HepG2 (cell line): ENCODE results near the gene FILIP1. TPM values are rescaled to one million over a fixed set of nuclear protein-coding genes. Genes with fewer than 3 reads are reported as not detected.

Source experiments
- ATAC-seq: fragments of 200-7000 bp; cut with Tn5 transposase; 3 replicates; pipeline ENCODE4 v1.9.1; 2020; ENCODE audit warnings: mild to moderate bottlenecking, moderate library complexity
- BruUV-seq: library from RNA; stranded (reverse); fragments of 400-500 nt; replicated peaks from 2 replicates; lab custom pipeline; 2021; lab: Mats Ljungman, UMichigan
- CTCF ChIA-PET: fragments of 300-600 bp; formaldehyde crosslinking; extraction: SDS; loops from one replicate; lab custom pipeline; 2021; ENCODE audit warnings: low total read pairs, inconsistent platforms, low intra/inter-chr PET ratio; lab: Yijun Ruan, JAX
- POLR2A ChIA-PET: fragments of 350-600 bp; sonication (Branson Sonifier 250); formaldehyde crosslinking; loops from one replicate; lab custom pipeline; 2020; ENCODE audit warnings: antibody characterized with exemption, inconsistent platforms; lab: Yijun Ruan, JAX
- DNase-seq: peaks from one replicate; pipeline ENCODE4 v3.0.0-alpha.2; 2015; ENCODE audit warnings: low spot score
- FAIRE-seq: peaks from 3 replicates; lab custom pipeline; 2011; peaks lifted over from hg19 to GRCh38; lab: Jason Lieb, UNC
- H2AFZ ChIP-seq: one replicate; pipeline ENCODE4 v1.6.1; 2011; ENCODE audit warnings: low read length, inconsistent platforms
- H3K27ac ChIP-seq: fragments of 300-600 bp; 3 replicates; pipeline ENCODE4 v1.8.0; 2011; ENCODE audit warnings: mixed run types, mild to moderate bottlenecking, mixed read lengths, low read length, inconsistent platforms; ENCODE audit not compliant: insufficient read depth; ENCODE audit errors: extremely low read length
- H3K27me3 ChIP-seq, 2 experiments: fragments of 200-600 bp in 1 of 2; 2 replicates in 1 of 2; 3 replicates in 1 of 2; pipeline versions ENCODE4 v1.6.0 to v1.8.0; 2011; ENCODE audit warnings: low read length in 2 of 2, mild to moderate bottlenecking in 2 of 2, moderate library complexity in 2 of 2, inconsistent platforms in 1 of 2; ENCODE audit not compliant: insufficient read depth in 2 of 2, control insufficient read depth in 1 of 2
- H3K36me3 ChIP-seq, 2 experiments: fragments of 200-600 bp in 1 of 2; replicated peaks in 1 of 2; 2 replicates in 1 of 2; 3 replicates in 1 of 2; pipeline versions ENCODE4 v1.5.1 to v1.8.0; 2011; ENCODE audit warnings: low read length in 2 of 2, inconsistent platforms in 1 of 2; ENCODE audit not compliant: insufficient read depth in 2 of 2, control insufficient read depth in 1 of 2
- H3K4me1 ChIP-seq: 2 replicates; pipeline ENCODE4 v1.5.1; 2012; ENCODE audit warnings: low read length, inconsistent platforms; ENCODE audit not compliant: insufficient read depth
- H3K4me2 ChIP-seq: 2 replicates; pipeline ENCODE4 v1.6.0; 2011; ENCODE audit warnings: low read depth, low read length, inconsistent platforms
- H3K4me3 ChIP-seq, 3 experiments: fragments of 200-600 bp in 1 of 3; sonication (generic), shearing (Covaris generic) in 1 of 3; replicated peaks in 1 of 3; 2 replicates each; pipeline ENCODE4 v1.5.1; 2011 to 2016; ENCODE audit warnings: low read length in 3 of 3, inconsistent platforms in 2 of 3, low read depth in 2 of 3, mild to moderate bottlenecking in 2 of 3, control low read depth in 1 of 3, mixed read lengths in 1 of 3; ENCODE audit not compliant: insufficient read depth in 1 of 3
- H3K79me2 ChIP-seq: one replicate; pipeline ENCODE4 v1.6.1; 2011; ENCODE audit warnings: low read length, inconsistent platforms; ENCODE audit not compliant: insufficient read depth
- H3K9ac ChIP-seq: 2 replicates; pipeline ENCODE4 v1.6.0; 2011; ENCODE audit warnings: mild to moderate bottlenecking, low read depth, low read length, inconsistent platforms; ENCODE audit not compliant: insufficient read depth
- H3K9me3 ChIP-seq: 2 replicates; pipeline ENCODE4 v1.5.1; 2012; ENCODE audit warnings: mild to moderate bottlenecking, low read length
- H4K20me1 ChIP-seq: 2 replicates; pipeline ENCODE4 v1.6.0; 2011; ENCODE audit warnings: inconsistent platforms, mild to moderate bottlenecking, low read length, moderate library complexity; ENCODE audit not compliant: insufficient read depth
- AHR ChIP-seq: IDR thresholded peaks from 2 replicates; pipeline ENCODE4 v1.6.1; 2018; ENCODE audit warnings: missing genetic modification reagents, missing compliant biosample characterization
- TP53 ChIP-seq: sonication (generic); formaldehyde crosslinking; conservative IDR thresholded peaks from 2 replicates; pipeline ENCODE4 v1.4.0; 2020; ENCODE audit warnings: missing genetic modification reagents
- ZNF326 ChIP-seq: sonication (generic); formaldehyde crosslinking; IDR thresholded peaks from 2 replicates; pipeline ENCODE4 v1.4.0; 2020; ENCODE audit warnings: missing genetic modification reagents, borderline replicate concordance
- WGBS: methylation state at CpG from one replicate; pipeline ENCODE4 v1.1.6; 2017; ENCODE audit warnings: low lambda C conversion rate; 5-methylcytosine and 5-hydroxymethylcytosine counted together
- in situ Hi-C: cut with HindIII; loops from 2 replicates; pipeline ENCODE4 v1.10.0; 2017; ENCODE audit warnings: low pct_unique_long_range_greater_than_20kb; ENCODE audit not compliant: extremely low pct_ligation_motif_present
- intact Hi-C: fragments of 100-400 bp; cut with micrococcal nuclease; formaldehyde crosslinking; loops from one replicate; pipeline ENCODE4 v1.10.0; 2022; ENCODE audit not compliant: unreplicated experiment
- polyA plus RNA-seq, 8 experiments: library from polyadenylated mRNA; depleted of rRNA in 3 of 8; stranded (reverse) in 7 of 8; unstranded in 1 of 8; fragments of >200 nt; fragmentation: Illumina TruSeq in 4 of 8; extraction: Trizol in 4 of 8; gene quantifications; 2 replicates each; pipeline versions ENCODE4 v1.2.1 to v1.2.3, GENCODE V29; 2011 to 2016; ENCODE audit warnings: low read depth in 4 of 8, missing spikeins in 1 of 8, mixed read lengths in 1 of 8; ENCODE audit not compliant: insufficient read depth in 1 of 8
- total RNA-seq, 5 experiments: library from RNA; depleted of rRNA; stranded (reverse); fragments of >200 nt; fragmentation: Illumina TruSeq; extraction: Trizol; gene quantifications; 2 replicates each; pipeline ENCODE4 v1.2.3, GENCODE V29; 2016; ENCODE audit warnings: low read depth in 1 of 5
- TF ChIP-seq, protein P1 (sequence below): sonication (generic); formaldehyde crosslinking; conservative IDR thresholded peaks from 2 replicates; pipeline ENCODE4 v1.8.0; 2022; ENCODE audit warnings: low read depth, missing genetic modification reagents
- TF ChIP-seq, protein P2 (sequence below): sonication (generic); formaldehyde crosslinking; IDR thresholded peaks from 2 replicates; pipeline ENCODE4 v1.8.1; 2023; ENCODE audit warnings: mild to moderate bottlenecking, missing genetic modification reagents

FILIP1 gene
- total and polyA plus RNA-seq, 2 of the 13 experiments (the other 11 are each of a cell fraction or from before 2014, with no cell fraction given), result not detected

- intact Hi-C loops (no loop called here), in situ Hi-C loops (no loop called here)
- BruUV-seq, result no TSS peak
- Histone ChIP-seq H3K9ac (no peak overlapping the region), H3K4me2 (no peak overlapping the region), H3K27me3 (no peaks in the 10 kb centered on the region), H3K27ac (peak overlapping the region; percentile 37), H2AFZ (no peak overlapping the region), H3K4me1 (peaks cover 22% of the 10 kb centered on the region), H3K9me3 (no peaks in the 10 kb centered on the region), H3K79me2 (peaks cover 72% of the 10 kb centered on the region), H3K4me3 (no peak overlapping the region), H3K36me3 (peaks cover 3 to 17% of the 10 kb centered on the region in 2 experiments; a peak in 3 of 5 replicates), H4K20me1 (0 out of 2 replicates have a peak, but pooled peaks cover 2% of the 10 kb centered on the region)
- CTCF ChIA-PET, result no interaction called here
- ATAC-seq (no peak), DNase-seq (no peak), FAIRE-seq (no peak)
- TF ChIP-seq TP53, result peak; percentile 98
- TF ChIP-seq, protein P1, sequence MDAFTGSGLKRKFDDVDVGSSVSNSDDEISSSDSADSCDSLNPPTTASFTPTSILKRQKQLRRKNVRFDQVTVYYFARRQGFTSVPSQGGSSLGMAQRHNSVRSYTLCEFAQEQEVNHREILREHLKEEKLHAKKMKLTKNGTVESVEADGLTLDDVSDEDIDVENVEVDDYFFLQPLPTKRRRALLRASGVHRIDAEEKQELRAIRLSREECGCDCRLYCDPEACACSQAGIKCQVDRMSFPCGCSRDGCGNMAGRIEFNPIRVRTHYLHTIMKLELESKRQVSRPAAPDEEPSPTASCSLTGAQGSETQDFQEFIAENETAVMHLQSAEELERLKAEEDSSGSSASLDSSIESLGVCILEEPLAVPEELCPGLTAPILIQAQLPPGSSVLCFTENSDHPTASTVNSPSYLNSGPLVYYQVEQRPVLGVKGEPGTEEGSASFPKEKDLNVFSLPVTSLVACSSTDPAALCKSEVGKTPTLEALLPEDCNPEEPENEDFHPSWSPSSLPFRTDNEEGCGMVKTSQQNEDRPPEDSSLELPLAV (CRISPR knock-in tag), result no peak
- WGBS, result 98% methylated on average over 5 of the region's 5 CpGs
- POLR2A ChIA-PET, result interaction anchor here (1.6 to 2.0 kb wide), 3 partner anchors 10 to 13 kb away, joined by 3 to 13 read pairs (median 5); partner anchors contain the start of gene TMEM30A
Measured at GRCh38 chr6:75272145-75272840, 221.3 kb downstream of the FILIP1 start.

GRCh38 chr6:75268988-75269354, 224.6 kb downstream of the FILIP1 start:
- TF ChIP-seq, protein P2, sequence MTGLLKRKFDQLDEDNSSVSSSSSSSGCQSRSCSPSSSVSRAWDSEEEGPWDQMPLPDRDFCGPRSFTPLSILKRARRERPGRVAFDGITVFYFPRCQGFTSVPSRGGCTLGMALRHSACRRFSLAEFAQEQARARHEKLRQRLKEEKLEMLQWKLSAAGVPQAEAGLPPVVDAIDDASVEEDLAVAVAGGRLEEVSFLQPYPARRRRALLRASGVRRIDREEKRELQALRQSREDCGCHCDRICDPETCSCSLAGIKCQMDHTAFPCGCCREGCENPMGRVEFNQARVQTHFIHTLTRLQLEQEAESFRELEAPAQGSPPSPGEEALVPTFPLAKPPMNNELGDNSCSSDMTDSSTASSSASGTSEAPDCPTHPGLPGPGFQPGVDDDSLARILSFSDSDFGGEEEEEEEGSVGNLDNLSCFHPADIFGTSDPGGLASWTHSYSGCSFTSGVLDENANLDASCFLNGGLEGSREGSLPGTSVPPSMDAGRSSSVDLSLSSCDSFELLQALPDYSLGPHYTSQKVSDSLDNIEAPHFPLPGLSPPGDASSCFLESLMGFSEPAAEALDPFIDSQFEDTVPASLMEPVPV (CRISPR knock-in tag), result no peak
- TF ChIP-seq ZNF326 (CRISPR knock-in tag) (no peak), AHR (CRISPR knock-in tag) (no peak)
- Histone ChIP-seq H3K4me1 (peaks cover 8% of the 10 kb centered on the region; the same call in 1 of the 2 replicates), H3K9ac (no peak overlapping the region), H3K4me3 (no peak overlapping the region), H3K4me2 (no peak overlapping the region), H3K27me3 (no peaks in the 10 kb centered on the region), H2AFZ (no peak overlapping the region), H3K79me2 (peaks cover 53% of the 10 kb centered on the region), H3K9me3 (no peaks in the 10 kb centered on the region), H4K20me1 (no peaks in the 10 kb centered on the region), H3K36me3 (peaks cover 3 to 23% of the 10 kb centered on the region in 2 experiments; a peak in 4 of 5 replicates), H3K27ac (no peak overlapping the region)
- ATAC-seq (no peak), FAIRE-seq (no peak), DNase-seq (no peak)
- intact Hi-C loops, result loop anchor here (5.0 kb wide), 1 partner anchor 98 kb away; no protein-coding TSS in a partner anchor
- ChIA-PET POLR2A (interaction anchor here (1.3 to 1.6 kb wide), 2 partner anchors 16 to 25 kb away, joined by 4 to 8 read pairs; partner anchors contain the start of genes COX7A2 and TMEM30A), CTCF (interaction anchor here (1.0 kb wide), 1 partner anchor 257 kb away, joined by 3 read pairs; no protein-coding TSS in a partner anchor)
- BruUV-seq, result no TSS peak
- in situ Hi-C loops, result no loop called here
- WGBS, result 100% methylated on average over 4 of the region's 4 CpGs
